HG02943 (cell line): Measurements from ENCODE around the gene SNCB.

Experiments
- ATAC-seq: cut with Tn5 transposase; IDR thresholded peaks from one replicate; pipeline ENCODE4 v1.9.1; 2021; ENCODE audit warnings: mild to moderate bottlenecking, low read depth, moderate library complexity; ENCODE audit not compliant: unreplicated experiment

The SNCB gene

DNA sequence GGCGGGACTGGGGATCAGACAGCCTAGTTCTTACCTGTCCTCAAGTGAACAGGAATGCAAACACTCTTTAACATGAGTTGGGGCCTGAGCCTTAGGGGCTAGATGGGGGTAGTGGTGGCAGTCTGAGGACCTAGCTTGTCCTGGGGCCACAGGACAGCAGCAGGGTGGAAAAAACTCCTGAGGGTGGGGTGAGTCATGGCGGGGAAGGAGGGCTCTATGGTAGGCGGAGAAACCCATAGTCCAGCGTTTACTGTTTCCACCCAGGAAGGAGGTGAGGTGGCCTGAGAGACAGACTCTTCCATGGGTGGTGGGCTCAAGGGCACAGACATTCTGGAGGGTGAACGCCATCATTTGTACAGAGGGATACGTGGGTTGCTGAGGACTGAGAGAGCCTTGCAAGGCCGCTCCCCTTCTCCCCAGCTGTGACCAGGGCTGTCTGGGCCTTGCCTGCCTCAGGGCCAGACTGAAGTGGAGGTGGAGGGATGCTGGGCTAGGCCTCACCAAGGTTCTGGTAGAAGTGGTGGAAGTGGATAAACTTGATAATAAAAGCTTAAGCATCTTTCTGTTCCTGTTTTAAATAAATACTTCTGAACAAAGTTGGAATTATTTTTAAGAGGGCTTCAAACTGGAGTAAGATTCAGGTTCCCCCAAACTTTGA, 15.8 kb upstream of the SNCB start:
- ATAC-seq = no peak

- no peak for ATAC-seq
Observed at GRCh38 chr5:176644878-176645670, 14.7 kb upstream of the SNCB start.

DNA sequence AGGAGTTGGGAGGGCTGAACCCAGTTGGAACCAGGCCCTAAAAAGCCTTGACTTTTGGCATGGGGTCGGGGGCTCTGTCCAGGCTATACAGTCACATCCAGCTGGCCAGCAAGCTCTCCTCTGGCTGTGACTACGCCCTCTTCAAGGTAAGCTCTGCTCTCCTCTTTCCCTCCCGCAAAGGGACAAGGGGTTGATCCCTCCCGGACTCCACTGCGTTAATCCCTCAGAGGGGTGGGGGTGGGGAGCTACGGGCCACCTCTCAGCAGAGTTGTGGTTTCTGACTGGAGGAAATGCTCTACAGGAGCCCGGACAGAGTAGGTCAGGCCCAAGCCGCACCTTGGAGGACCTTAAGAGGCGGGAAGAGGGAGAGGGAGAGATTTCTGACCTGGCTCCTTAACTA, 14.0 kb upstream of the SNCB start:
- no peak for ATAC-seq

DNA sequence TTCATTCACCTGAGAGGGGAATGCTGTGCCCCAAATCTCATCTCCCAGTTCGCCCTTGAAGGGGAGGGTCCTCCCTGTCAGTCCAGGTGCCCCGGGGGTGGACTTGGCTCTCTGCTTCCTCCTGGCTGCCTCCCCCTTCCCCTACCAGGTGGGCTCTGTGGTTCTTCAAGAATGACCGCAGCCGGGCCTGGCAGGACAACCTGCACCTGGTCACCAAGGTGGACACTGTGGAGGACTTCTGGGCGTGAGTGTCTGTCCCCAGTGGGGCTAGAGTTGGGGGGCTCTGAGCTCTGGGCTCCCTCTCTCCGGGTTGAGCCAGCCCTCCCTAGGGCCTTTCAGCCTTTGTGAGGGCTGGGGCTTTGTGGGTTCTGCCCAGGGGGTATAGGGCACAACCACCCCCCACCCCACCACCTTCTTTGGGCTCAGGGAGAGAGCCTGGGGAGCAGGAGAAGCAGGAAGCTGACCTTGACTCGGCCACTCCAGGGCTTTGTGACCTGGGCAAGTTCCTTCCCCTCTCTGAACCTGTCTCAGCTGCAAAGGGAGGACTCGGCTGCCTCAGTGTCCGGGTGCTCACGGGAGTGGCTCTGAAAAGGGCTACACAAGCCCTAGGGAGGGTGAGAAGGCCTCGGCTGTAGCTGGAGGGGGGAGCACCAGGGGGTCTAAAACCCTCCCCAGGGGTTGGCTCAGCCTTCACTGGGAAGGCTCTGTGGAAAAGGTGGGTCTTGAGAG, 13.3 kb upstream of the SNCB start:
- no peak for ATAC-seq

GRCh38 chr5:176642675-176643490, 12.5 kb upstream of the SNCB start:
- ATAC-seq = no peak

DNA sequence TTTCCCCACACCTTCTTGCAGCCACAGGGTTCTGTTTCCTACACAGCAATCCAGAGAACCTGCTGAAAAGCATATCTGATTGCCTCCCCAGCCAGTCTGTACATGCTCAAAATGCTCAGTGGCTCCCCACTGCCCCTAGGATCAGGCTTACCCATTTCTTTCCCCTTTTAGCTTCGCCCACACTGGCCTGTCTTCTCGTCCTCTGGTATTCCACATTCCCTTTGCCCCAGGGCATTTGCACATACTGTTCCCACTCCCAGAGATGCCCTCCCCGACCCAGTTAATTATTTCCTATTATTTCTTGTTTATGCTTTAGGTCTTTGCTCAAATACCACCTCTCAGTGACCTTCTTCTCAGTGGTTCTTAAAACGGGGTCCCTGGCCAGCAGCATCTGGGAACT, 10.3 kb upstream of the SNCB start:
- ATAC-seq = no peak

DNA sequence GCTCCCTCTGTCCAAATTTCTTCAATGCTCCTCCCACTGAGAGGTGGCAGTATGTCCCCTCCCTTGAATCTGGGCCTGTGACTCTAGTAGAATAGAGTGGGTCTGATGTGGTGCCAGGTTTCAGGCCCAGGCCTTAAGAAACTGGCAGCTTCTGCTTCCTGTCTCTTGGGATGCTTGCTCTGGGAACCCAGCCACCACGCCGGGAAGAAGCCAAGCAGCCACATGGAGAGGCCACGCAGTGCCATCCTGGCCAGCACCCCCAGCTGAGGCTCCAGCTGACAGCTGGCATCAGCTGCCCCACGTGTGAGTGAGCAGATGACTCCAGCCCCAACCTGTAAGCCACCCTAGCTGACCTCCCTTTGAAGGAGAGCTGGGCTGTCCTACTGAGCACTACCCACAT, 9.6 kb upstream of the SNCB start:
- ATAC-seq = no peak

DNA sequence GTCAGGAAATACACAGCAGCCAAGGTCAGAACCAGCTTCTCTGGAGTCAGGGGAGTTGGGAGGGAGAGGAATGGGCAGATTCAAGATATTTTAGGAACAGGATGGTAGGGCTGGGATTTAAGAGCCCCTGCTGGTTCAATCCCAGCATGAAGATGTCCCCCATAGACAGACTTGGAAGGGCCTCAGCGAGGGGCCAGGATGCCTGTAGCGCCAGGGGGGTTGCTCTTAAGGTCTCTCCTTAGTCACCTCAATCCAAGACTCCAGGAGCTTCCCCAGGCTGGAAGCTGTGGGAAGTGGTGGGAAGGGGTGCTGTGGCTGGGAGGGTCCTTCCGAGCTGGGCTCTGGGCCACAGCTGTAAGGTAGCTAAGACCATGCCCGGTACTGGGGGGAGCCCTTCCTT, 8.9 kb upstream of the SNCB start:
- ATAC-seq = no peak

DNA sequence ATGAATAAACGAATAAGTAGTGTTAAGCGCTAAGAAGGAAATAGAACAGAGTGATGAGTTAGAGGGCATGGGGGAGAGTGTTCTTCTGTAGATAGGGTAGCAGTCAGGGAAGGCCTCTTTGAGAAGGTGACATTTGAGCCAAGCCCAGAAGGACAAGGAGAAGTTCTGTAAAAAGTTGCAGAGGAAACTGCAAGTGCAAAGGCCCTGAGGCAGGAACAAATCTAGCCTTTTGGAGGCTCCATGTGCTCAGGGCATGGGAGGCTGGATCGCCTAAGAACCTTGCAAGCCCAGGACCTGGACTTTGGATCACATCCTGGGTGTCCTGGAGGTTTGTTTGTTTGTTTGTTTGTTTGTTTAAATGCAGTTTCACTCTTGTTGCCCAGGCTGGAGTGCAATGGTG, 8.1 kb upstream of the SNCB start:
- ATAC-seq = no peak

- ATAC-seq = no peak
Observed at GRCh38 chr5:176637556-176637955, 7.2 kb upstream of the SNCB start.

- ATAC-seq = no peak
Observed at GRCh38 chr5:176636426-176636825, 6.1 kb upstream of the SNCB start.

DNA sequence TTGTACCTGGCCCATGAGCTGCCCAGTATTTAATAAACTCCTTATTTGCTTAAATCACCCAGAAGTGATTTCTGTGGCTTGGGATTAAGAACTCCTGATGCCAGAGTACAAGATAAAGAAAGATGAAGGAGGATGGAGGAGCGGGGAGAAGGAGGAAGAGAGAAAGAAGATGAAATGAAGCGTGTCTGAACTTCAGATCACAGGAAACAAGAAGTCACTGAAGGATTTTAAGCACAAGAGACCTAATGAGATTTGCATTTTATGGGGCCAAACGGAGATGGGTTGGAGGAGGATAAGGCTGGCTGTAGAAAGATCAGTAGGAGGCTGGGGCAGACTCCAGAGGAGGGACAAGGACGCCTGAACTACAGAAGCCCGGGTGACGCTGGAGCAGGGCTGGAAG, 3.3 kb upstream of the SNCB start:
- no peak for ATAC-seq

GRCh38 chr5:176632745-176633144, 2.4 kb upstream of the SNCB start:
- ATAC-seq = no peak

DNA sequence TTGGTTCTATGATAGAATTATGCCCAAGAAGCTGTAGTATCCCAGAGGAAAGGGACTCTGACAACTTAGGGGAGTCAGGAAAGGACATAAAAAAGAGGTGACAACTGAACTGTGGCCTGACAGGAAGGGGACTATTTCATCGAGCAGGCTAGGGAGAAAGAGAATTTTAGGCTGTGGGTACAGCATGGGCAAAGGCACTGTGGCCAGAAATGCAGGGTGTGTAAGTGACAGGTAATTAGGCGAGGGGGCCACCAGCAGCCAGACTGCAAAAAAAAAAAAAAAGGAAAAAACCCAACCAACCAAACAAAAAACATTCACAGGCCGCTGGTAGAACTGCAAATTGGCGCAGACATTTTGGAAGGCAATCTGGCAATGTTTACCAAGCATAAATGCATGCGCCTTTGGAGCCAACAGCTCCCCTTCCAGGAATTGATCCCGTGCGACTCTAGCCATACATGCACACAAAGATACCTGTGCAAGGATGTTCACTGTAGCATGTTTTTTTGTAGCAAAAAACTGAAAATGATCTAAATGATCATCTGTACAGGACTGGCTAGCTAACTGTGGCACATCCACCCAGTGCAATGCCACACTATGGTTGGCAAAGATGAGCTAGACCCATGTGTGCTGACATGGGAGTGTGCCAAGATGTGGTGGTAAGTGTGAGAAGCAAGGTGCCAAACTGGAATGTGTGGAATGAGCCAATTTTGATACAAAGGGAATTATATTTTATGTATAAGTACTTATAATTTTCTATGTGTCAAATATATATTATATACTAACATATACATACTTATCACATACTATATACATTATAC, 1.3 kb upstream of the SNCB start:
- ATAC-seq = no peak

GRCh38 chr5:176630681-176631222, 418 bp upstream of the SNCB start:
- no peak for ATAC-seq

GRCh38 chr5:176629317-176629852, 949 bp downstream of the SNCB start:
- ATAC-seq = no peak

DNA sequence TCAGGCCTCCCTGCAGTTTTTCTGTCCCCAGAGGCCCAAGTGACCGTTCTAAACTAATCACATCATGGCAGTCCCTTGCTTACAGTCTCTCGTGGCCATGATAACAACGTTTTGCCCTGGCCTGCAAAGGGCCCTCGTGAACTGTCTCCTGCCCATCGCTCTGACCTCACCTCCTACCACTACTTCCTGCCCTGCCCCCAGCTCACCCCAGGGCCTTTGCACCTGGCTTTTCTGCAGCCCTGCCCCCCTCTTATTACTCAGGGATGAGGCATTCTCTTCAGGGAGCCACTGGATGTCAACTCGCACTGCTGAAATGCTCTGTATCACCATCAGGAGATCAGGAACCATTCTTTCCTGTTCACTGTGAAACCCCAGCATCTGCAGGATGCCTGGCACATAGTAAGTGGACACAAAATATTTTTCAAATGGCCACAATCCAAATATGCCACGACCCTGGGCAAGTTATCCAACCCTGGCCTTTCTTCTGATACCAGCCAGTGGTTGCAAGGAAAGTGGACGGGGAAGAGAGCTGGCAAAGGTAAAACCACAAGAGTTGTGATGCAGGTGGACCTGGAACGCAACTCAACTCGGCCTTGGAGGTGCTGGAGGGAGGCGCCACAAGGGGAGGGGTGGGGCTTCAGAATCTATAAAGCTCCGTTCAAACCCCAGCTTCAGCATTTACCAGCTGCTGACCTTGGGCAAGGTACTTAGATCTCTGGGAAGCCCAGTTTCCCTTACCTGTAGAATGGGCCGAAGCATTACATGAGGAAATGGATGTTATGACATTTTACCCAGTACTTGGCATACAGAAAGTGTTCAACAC, 1.7 kb downstream of the SNCB start:
- ATAC-seq = no peak

DNA sequence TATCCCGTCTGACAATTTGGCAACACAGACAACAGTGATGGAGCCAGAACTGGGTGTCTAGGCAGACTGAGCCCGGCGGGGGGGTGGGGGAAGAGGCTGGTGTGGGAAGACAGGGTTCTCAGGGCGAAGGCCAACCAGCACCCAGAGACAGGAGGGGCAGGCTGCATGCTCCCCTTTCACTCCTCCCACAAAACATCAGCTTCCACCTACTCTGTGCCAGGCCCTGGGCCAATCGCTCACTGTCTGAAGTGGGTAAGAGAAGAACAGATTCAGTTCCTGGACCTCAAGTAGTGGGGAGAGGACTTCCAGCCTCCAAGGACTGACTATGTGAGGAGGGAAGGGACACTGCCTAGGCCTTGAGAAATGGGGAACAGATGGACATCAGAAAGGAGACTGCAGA, 2.8 kb downstream of the SNCB start:
- ATAC-seq = no peak

- no peak for ATAC-seq
Observed at GRCh38 chr5:176626876-176627236, 3.5 kb downstream of the SNCB start.
